GM18505 (cell line): ENCODE results near the gene CLDN5.

Experiments used
- ATAC-seq: cut with Tn5 transposase; IDR thresholded peaks from one replicate; pipeline ENCODE4 v1.9.1; 2021; ENCODE audit not compliant: unreplicated experiment
- POLR2A ChIP-seq: IDR thresholded peaks from 4 replicates; pipeline ENCODE4 v1.6.1; 2011; ENCODE audit warnings: borderline replicate concordance; ENCODE audit not compliant: insufficient read depth, insufficient read length; ENCODE audit errors: extremely low read depth

The CLDN5 gene

GRCh38 chr22:19523240-19524169 lies 705 bp downstream of the CLDN5 start:
- ATAC-seq = no peak
- TF ChIP-seq POLR2A = no peak

- no peak for ATAC-seq
- no peak for TF ChIP-seq POLR2A
Measured at GRCh38 chr22:19522881-19523239, 1.4 kb downstream of the CLDN5 start.

- no peak for TF ChIP-seq POLR2A
Measured at GRCh38 chr22:19522190-19522880, 1.9 kb downstream of the CLDN5 start.

GRCh38 chr22:19520566-19521305 lies 3.5 kb downstream of the CLDN5 start:
- ATAC-seq = no peak
- TF ChIP-seq POLR2A = no peak

More at GRCh38 chr22:19522190-19522880, 1.9 kb downstream of the CLDN5 start:
- ATAC-seq = no peak

GRCh38 chr22:19520007-19520406 lies 4.2 kb downstream of the CLDN5 start:
- TF ChIP-seq POLR2A = no peak
- no peak for ATAC-seq

- no peak for ATAC-seq
- no peak for TF ChIP-seq POLR2A
Measured at GRCh38 chr22:19519041-19519926, 4.9 kb downstream of the CLDN5 start.

- TF ChIP-seq POLR2A = no peak
- ATAC-seq = no peak
Measured at GRCh38 chr22:19518635-19519034, 5.6 kb downstream of the CLDN5 start.

GRCh38 chr22:19517919-19518611 lies 6.1 kb downstream of the CLDN5 start:
- ATAC-seq = no peak
- TF ChIP-seq POLR2A = no peak

- TF ChIP-seq POLR2A = no peak
- ATAC-seq = no peak
Measured at GRCh38 chr22:19517171-19517500, 7.1 kb downstream of the CLDN5 start.

- no peak for ATAC-seq
- no peak for TF ChIP-seq POLR2A
Measured at GRCh38 chr22:19516378-19517170, 7.6 kb downstream of the CLDN5 start.

GRCh38 chr22:19515654-19516377 lies 8.4 kb downstream of the CLDN5 start:
- TF ChIP-seq POLR2A = no peak
- no peak for ATAC-seq
